Measurements from ENCODE around the gene PHF14. TPM values are rescaled to one million over a fixed set of nuclear protein-coding genes. Genes with fewer than 3 reads are reported as not detected.

The PHF14 gene
- total and polyA plus RNA-seq, 8 donors, result 18.9 to 140 (median 69.6) TPM

DNA sequence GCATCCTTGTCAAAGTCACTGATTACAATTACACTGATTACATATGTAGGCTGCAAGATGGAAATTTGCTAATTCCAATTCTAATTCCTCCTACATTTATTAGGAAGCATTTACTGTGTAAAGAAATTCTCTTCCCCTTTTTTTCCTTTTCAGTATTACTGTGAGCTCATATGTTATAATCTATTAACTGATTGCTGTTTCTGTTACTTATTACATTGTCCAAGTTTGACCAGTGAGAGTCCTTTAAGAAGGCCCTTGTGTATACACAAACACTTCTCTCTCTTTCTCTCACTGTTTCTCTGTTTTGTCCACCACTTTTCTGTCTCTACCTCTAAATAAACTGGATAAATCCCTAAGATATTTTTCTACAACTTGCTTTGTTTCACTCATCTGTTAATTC, 31.5 kb downstream of the PHF14 start:
- no peak for DNase-seq
- TF ChIP-seq POLR2A (IDR thresholded peaks at IDR 0.05), result no peak
- Histone ChIP-seq H3K9me3 (no peaks in the 10 kb centered on the region), H3K4me3 (no peak overlapping the region), H3K36me3 (peaks cover 0 to 18% (median 11%) of the 10 kb centered on the region in 4 donors), H3K27me3 (no peaks in the 10 kb centered on the region), H3K27ac (no peak overlapping the region), H3K4me1 (no peaks in the 10 kb centered on the region)
- intact Hi-C loops (cut with DNase I; ENCODE audit: low total_unique reads), result no loop called here

DNA sequence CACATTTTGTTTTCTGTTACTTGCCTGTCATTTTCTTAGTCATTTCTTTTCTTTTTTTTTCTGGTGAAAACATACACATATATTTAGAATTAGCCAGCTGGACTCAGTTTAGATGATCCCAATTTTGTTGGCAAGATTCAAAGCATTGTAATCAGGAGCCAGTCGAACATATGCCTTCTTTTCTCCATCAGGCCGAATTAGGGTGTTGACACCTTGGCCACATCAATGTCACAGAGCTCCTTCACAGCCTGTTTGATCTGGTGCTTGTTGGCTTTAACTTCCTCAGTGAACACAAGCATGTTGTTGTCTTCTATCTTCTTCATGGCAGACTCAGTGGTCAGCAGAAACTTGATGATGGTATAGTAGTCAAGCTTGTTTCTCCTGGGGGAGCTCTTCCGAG, 32.6 kb downstream of the PHF14 start:
- 70 to 83% (median 81%) methylated on average over 3 of the region's 3 CpGs for WGBS, 5 donors
- TF ChIP-seq POLR2A (IDR thresholded peaks at IDR 0.05) (no peak), EP300 (IDR thresholded peaks at IDR 0.05) (no peak), POLR2AphosphoS5 (IDR thresholded peaks at IDR 0.05) (no peak)
- TF ChIP-seq, protein P1, sequence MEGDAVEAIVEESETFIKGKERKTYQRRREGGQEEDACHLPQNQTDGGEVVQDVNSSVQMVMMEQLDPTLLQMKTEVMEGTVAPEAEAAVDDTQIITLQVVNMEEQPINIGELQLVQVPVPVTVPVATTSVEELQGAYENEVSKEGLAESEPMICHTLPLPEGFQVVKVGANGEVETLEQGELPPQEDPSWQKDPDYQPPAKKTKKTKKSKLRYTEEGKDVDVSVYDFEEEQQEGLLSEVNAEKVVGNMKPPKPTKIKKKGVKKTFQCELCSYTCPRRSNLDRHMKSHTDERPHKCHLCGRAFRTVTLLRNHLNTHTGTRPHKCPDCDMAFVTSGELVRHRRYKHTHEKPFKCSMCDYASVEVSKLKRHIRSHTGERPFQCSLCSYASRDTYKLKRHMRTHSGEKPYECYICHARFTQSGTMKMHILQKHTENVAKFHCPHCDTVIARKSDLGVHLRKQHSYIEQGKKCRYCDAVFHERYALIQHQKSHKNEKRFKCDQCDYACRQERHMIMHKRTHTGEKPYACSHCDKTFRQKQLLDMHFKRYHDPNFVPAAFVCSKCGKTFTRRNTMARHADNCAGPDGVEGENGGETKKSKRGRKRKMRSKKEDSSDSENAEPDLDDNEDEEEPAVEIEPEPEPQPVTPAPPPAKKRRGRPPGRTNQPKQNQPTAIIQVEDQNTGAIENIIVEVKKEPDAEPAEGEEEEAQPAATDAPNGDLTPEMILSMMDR (IDR thresholded peaks at IDR 0.05), result no peak

DNA sequence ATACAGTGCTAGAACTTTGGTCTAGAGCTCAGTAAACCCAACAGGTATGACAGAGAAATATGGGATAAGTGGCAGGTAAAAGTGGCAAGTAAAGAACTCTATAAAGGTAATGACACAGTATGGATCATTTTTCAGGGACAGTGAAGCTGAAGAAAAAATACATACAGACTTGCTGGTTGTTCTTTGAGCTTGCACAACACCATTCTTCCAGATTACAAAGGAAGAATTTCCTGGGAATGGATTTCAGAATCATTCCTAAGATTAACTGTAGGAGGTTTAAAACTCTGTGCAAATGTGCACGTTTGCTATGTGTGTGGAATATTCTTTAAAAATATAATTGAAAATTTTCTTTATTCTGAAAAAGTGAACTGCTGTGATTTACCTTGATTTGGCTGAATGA, 36.0 kb downstream of the PHF14 start:
- H3K27ac ChIP-seq, result no peak overlapping the region
- peaks cover 0 to 14% (median 0%) of the 10 kb centered on the region in 4 donors for H3K4me1 ChIP-seq
- H3K4me3 ChIP-seq, result no peak overlapping the region
- no peak for DNase-seq
- TF ChIP-seq, protein P1 (IDR thresholded peaks at IDR 0.05), result no peak
- TF ChIP-seq EP300 (IDR thresholded peaks at IDR 0.05) (no peak), POLR2A (IDR thresholded peaks at IDR 0.05) (no peak), POLR2AphosphoS5 (IDR thresholded peaks at IDR 0.05) (no peak)
- 50 to 67% (median 64%) methylated on average over 1 of the region's 1 CpG for WGBS, 5 donors
- no peaks in the 10 kb centered on the region for H3K9me3 ChIP-seq
- intact Hi-C loops (cut with DNase I; ENCODE audit: low total_unique reads), result no loop called here
- H3K27me3 ChIP-seq, result no peaks in the 10 kb centered on the region
- H3K36me3 ChIP-seq, result peaks cover 0 to 20% (median 16%) of the 10 kb centered on the region in 4 donors

More for the DNA sequence above, 32.6 kb downstream of the PHF14 start:
- H3K4me3 ChIP-seq, result no peak overlapping the region
- H3K36me3 ChIP-seq, result peaks cover 0 to 18% (median 11%) of the 10 kb centered on the region in 4 donors
- H3K27ac ChIP-seq, result no peak overlapping the region
- intact Hi-C loops (cut with DNase I; ENCODE audit: low total_unique reads), result no loop called here
- DNase-seq, result no peak
- H3K27me3 ChIP-seq, result no peaks in the 10 kb centered on the region
- no peaks in the 10 kb centered on the region for H3K9me3 ChIP-seq
- peaks cover 0 to 8% (median 0%) of the 10 kb centered on the region in 4 donors for H3K4me1 ChIP-seq

DNA sequence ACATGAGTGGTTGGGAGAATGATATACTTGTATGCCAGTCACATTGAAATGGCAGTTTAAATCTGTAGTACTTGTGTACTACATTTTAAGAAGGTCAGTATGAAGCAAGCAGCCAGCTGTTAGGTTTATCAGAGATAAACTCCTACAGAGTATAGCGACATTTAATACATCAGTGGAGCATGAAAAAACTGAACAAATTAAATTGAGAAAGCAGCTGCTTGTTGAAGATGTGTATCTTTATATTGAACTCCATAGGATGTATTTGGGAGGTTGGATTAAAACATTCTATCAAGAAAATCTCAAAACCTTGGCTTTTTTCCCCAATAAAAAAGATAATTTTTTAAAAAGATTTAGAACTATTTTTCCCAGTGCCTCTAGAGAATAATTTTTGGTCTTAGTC, 47.8 kb downstream of the PHF14 start:
- DNase-seq, result no peak
- Histone ChIP-seq H3K9me3 (no peaks in the 10 kb centered on the region), H3K27me3 (no peaks in the 10 kb centered on the region), H3K4me1 (no peaks in the 10 kb centered on the region), H3K4me3 (no peak overlapping the region), H3K36me3 (peaks cover 0 to 39% (median 36%) of the 10 kb centered on the region in 4 donors), H3K27ac (no peak overlapping the region)
- intact Hi-C loops (cut with DNase I; ENCODE audit: low total_unique reads), result no loop called here
- 71 to 89% (median 84%) methylated on average over 1 of the region's 1 CpG for WGBS, 5 donors
- TF ChIP-seq POLR2A (IDR thresholded peaks at IDR 0.05) (no peak), EP300 (IDR thresholded peaks at IDR 0.05) (no peak), POLR2AphosphoS5 (IDR thresholded peaks at IDR 0.05) (no peak)
- TF ChIP-seq, protein P1 (IDR thresholded peaks at IDR 0.05), result no peak

DNA sequence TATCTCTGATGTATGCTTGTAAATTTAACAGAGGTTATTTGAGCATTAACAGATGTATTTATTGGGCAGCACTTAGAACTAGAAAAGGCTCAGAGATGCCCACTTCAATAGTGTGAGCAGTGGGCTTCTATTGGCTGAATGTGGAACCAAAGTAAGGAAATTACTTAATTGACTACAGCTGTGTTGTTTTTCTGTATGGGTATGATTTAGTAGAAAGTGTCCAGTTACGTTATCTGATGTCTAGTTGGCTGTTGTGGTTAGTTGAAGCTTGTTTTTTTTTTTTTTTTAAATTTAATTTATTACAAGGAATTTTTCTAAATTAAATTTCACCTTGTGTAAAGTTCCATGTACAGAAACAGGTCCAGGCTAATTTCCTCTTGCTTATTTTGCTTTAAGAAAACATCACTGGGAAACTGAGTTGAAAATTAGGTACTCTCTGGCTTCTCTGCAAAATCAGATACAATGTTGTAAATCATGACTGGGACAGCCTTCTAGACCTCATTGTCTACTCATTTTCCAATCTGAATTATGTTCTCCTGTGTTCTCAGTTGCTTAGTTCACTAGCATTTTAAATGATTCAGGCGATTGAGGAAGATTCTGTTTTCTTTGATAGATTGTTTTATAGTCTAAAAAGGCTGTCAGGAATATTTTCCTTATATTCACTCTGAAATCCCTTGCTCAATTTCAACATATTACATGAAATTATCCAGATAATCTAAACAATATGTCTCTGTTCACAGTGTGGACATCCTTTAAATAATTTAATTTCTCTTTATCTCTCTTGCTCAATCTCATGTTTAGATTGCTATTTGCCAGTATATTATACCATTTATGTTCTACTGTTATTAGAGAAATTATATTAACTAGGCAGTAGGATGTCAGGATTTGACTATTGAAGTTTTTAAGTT, 53.0 kb downstream of the PHF14 start:
- TF ChIP-seq, protein P1 (IDR thresholded peaks at IDR 0.05), result no peak
- TF ChIP-seq POLR2A (IDR thresholded peaks at IDR 0.05), result no peak
- no peak for TF ChIP-seq POLR2AphosphoS5 (IDR thresholded peaks at IDR 0.05)
- no peak for TF ChIP-seq EP300 (IDR thresholded peaks at IDR 0.05)
- WGBS, 5 donors, result 84 to 95% (median 91%) methylated on average over 2 of the region's 2 CpGs
- Histone ChIP-seq H3K27ac (no peak overlapping the region), H3K4me3 (no peak overlapping the region), H3K9me3 (no peaks in the 10 kb centered on the region), H3K36me3 (peaks cover 0 to 30% (median 28%) of the 10 kb centered on the region in 4 donors), H3K27me3 (no peaks in the 10 kb centered on the region), H3K4me1 (no peaks in the 10 kb centered on the region)
- intact Hi-C loops (cut with DNase I; ENCODE audit: low total_unique reads), result no loop called here
- DNase-seq, result no peak
